DND-41 (cell line): ENCODE results near the gene ATP2B3.

Source experiments
- ATAC-seq: fragments of 200-7000 bp; cut with Tn5 transposase; 3 replicates; pipeline ENCODE4 v1.9.1; 2021; ENCODE audit warnings: low read depth; ENCODE audit not compliant: insufficient read depth
- DNase-seq: peaks from one replicate; pipeline ENCODE4 v3.0.0-alpha.2; 2020
- H2AFZ ChIP-seq: 2 replicates; pipeline ENCODE4 v1.6.0; 2012; ENCODE audit warnings: low read depth, low read length
- H3K27ac ChIP-seq: 2 replicates; pipeline ENCODE4 v1.5.1; 2012; ENCODE audit warnings: low read length, inconsistent platforms
- H3K27me3 ChIP-seq: fragments of 200-600 bp; sonication (generic); 2 replicates; pipeline ENCODE4 v1.6.0; 2012; ENCODE audit warnings: low read length, mild to moderate bottlenecking, inconsistent platforms; ENCODE audit not compliant: insufficient read depth, poor library complexity
- H3K36me3 ChIP-seq: 2 replicates; pipeline ENCODE4 v1.5.1; 2012; ENCODE audit warnings: low read length, inconsistent platforms; ENCODE audit not compliant: insufficient read depth
- H3K4me1 ChIP-seq: 2 replicates; pipeline ENCODE4 v1.5.1; 2012; ENCODE audit warnings: mild to moderate bottlenecking, low read length; ENCODE audit not compliant: insufficient read depth
- H3K4me2 ChIP-seq: 2 replicates; pipeline ENCODE4 v1.6.0; 2012; ENCODE audit warnings: mild to moderate bottlenecking, moderate library complexity, low read length, inconsistent platforms; ENCODE audit not compliant: insufficient read depth
- H3K4me3 ChIP-seq, 2 experiments: fragments of 200-600 bp in 1 of 2; shearing (Covaris generic) in 1 of 2; 2 replicates each; pipeline ENCODE4 v1.5.1; 2012 to 2016; ENCODE audit warnings: inconsistent platforms in 2 of 2, low read length in 2 of 2, mild to moderate bottlenecking in 2 of 2, low read depth in 1 of 2, moderate library complexity in 1 of 2
- H3K79me2 ChIP-seq: 2 replicates; pipeline ENCODE4 v1.6.0; 2012; ENCODE audit warnings: low read length, inconsistent platforms; ENCODE audit not compliant: insufficient read depth
- H3K9ac ChIP-seq: 2 replicates; pipeline ENCODE4 v1.6.0; 2012; ENCODE audit warnings: low read depth, mild to moderate bottlenecking, inconsistent platforms, low read length, moderate library complexity
- H3K9me3 ChIP-seq: 2 replicates; pipeline ENCODE4 v1.5.1; 2012; ENCODE audit warnings: low read length, moderate library complexity, mild to moderate bottlenecking, inconsistent platforms; ENCODE audit not compliant: insufficient read depth, severe bottlenecking
- H4K20me1 ChIP-seq: 2 replicates; pipeline ENCODE4 v1.6.0; 2012; ENCODE audit warnings: low read length; ENCODE audit not compliant: insufficient read depth
- CTCF ChIP-seq: IDR thresholded peaks from 2 replicates; pipeline ENCODE4 v1.5.1; 2012; ENCODE audit warnings: borderline replicate concordance, low read length, moderate library complexity, mild to moderate bottlenecking; ENCODE audit not compliant: poor library complexity, severe bottlenecking; ENCODE audit errors: extremely low read depth
- EZH2 ChIP-seq: IDR thresholded peaks from 3 replicates; pipeline ENCODE4 v1.6.1; 2012; ENCODE audit warnings: borderline replicate concordance, low read depth, mild to moderate bottlenecking, moderate library complexity, low read length, inconsistent platforms; ENCODE audit not compliant: severe bottlenecking

ATP2B3 gene

GRCh38 chrX:153539979-153540358, 22.5 kb downstream of the ATP2B3 start:
- Histone ChIP-seq H3K4me1 (no peaks in the 10 kb centered on the region), H2AFZ (no peak overlapping the region), H4K20me1 (no peaks in the 10 kb centered on the region), H3K9ac (no peak overlapping the region), H3K9me3 (no peaks in the 10 kb centered on the region), H3K36me3 (no peaks in the 10 kb centered on the region), H3K27ac (no peak overlapping the region), H3K4me2 (no peak overlapping the region), H3K4me3 (no peak overlapping the region), H3K27me3 (no peaks in the 10 kb centered on the region), H3K79me2 (no peaks in the 10 kb centered on the region)
- DNase-seq (no peak), ATAC-seq (no peak)
- TF ChIP-seq EZH2: no peak
- TF ChIP-seq CTCF: no peak

GRCh38 chrX:153544727-153545126, 27.3 kb downstream of the ATP2B3 start:
- no peak overlapping the region for H2AFZ ChIP-seq
- H3K27ac ChIP-seq: no peak overlapping the region
- DNase-seq: no peak
- TF ChIP-seq EZH2: no peak
- TF ChIP-seq CTCF: no peak
- H3K4me2 ChIP-seq: no peak overlapping the region
- ATAC-seq: no peak
- no peak overlapping the region for H3K9ac ChIP-seq
- H3K27me3 ChIP-seq: no peaks in the 10 kb centered on the region
- H3K9me3 ChIP-seq: no peaks in the 10 kb centered on the region
- H3K4me1 ChIP-seq: no peaks in the 10 kb centered on the region
- no peaks in the 10 kb centered on the region for H3K79me2 ChIP-seq
- H3K4me3 ChIP-seq: no peak overlapping the region
- no peaks in the 10 kb centered on the region for H4K20me1 ChIP-seq
- H3K36me3 ChIP-seq: no peaks in the 10 kb centered on the region

- no peak for TF ChIP-seq CTCF
- no peak for TF ChIP-seq EZH2
- Histone ChIP-seq H3K79me2 (no peaks in the 10 kb centered on the region), H4K20me1 (no peaks in the 10 kb centered on the region), H3K9me3 (no peaks in the 10 kb centered on the region), H3K9ac (no peak overlapping the region), H3K36me3 (no peaks in the 10 kb centered on the region), H3K4me3 (no peak overlapping the region), H3K27ac (no peak overlapping the region), H3K27me3 (no peaks in the 10 kb centered on the region), H2AFZ (no peak overlapping the region), H3K4me2 (no peak overlapping the region), H3K4me1 (no peaks in the 10 kb centered on the region)
- DNase-seq (no peak), ATAC-seq (no peak)
Measured at GRCh38 chrX:153546386-153546785, 28.9 kb downstream of the ATP2B3 start.

GRCh38 chrX:153547195-153547594, 29.8 kb downstream of the ATP2B3 start:
- Histone ChIP-seq H3K4me3 (no peak overlapping the region), H4K20me1 (no peaks in the 10 kb centered on the region), H3K27me3 (no peaks in the 10 kb centered on the region), H2AFZ (no peak overlapping the region), H3K79me2 (no peaks in the 10 kb centered on the region), H3K4me1 (no peaks in the 10 kb centered on the region), H3K36me3 (no peaks in the 10 kb centered on the region), H3K9ac (no peak overlapping the region), H3K27ac (no peak overlapping the region), H3K4me2 (no peak overlapping the region), H3K9me3 (no peaks in the 10 kb centered on the region)
- ATAC-seq: no peak
- TF ChIP-seq EZH2 (no peak), CTCF (no peak)
- DNase-seq: no peak
